IPS-11a (cell line): ENCODE measurements around the gene ERCC6.

Experiments
- H3K4me3 ChIP-seq: one replicate; pipeline ENCODE4 v1.5.1; 2013; ENCODE audit warnings: low read depth, low read length, control low read depth

Gene ERCC6

GRCh38 chr10:49512121-49512809 is 26.7 kb downstream of the ERCC6 start:
- H3K4me3 ChIP-seq: no peak overlapping the region

GRCh38 chr10:49509771-49510303 is 29.1 kb downstream of the ERCC6 start:
- no peak overlapping the region for H3K4me3 ChIP-seq

GRCh38 chr10:49508654-49509053 is 30.3 kb downstream of the ERCC6 start:
- no peak overlapping the region for H3K4me3 ChIP-seq

GRCh38 chr10:49508249-49508648 is 30.7 kb downstream of the ERCC6 start:
- H3K4me3 ChIP-seq: no peak overlapping the region

- no peak overlapping the region for H3K4me3 ChIP-seq
These were observed 33.3 kb downstream of the ERCC6 start for GRCh38 chr10:49505589-49505988.

GRCh38 chr10:49505076-49505475 is 33.8 kb downstream of the ERCC6 start:
- H3K4me3 ChIP-seq: no peak overlapping the region

GRCh38 chr10:49504528-49504927 is 34.4 kb downstream of the ERCC6 start:
- H3K4me3 ChIP-seq: no peak overlapping the region

- H3K4me3 ChIP-seq: no peak overlapping the region
These were observed 36.6 kb downstream of the ERCC6 start for GRCh38 chr10:49502358-49502757.

- no peak overlapping the region for H3K4me3 ChIP-seq
These were observed 38.5 kb downstream of the ERCC6 start for GRCh38 chr10:49500412-49500811.

- H3K4me3 ChIP-seq: no peak overlapping the region
These were observed 39.5 kb downstream of the ERCC6 start for GRCh38 chr10:49499305-49499851.

- H3K4me3 ChIP-seq: no peak overlapping the region
These were observed 40.5 kb downstream of the ERCC6 start for GRCh38 chr10:49498425-49498824.

- no peak overlapping the region for H3K4me3 ChIP-seq
These were observed 41.6 kb downstream of the ERCC6 start for GRCh38 chr10:49497358-49497757.

GRCh38 chr10:49488056-49488717 is 50.7 kb downstream of the ERCC6 start:
- H3K4me3 ChIP-seq: no peak overlapping the region

GRCh38 chr10:49486738-49487137 is 52.2 kb downstream of the ERCC6 start:
- H3K4me3 ChIP-seq: no peak overlapping the region

GRCh38 chr10:49486009-49486408 is 52.9 kb downstream of the ERCC6 start:
- no peak overlapping the region for H3K4me3 ChIP-seq

GRCh38 chr10:49484486-49485235 is 54.3 kb downstream of the ERCC6 start:
- no peak overlapping the region for H3K4me3 ChIP-seq

GRCh38 chr10:49478819-49479218 is 60.1 kb downstream of the ERCC6 start:
- H3K4me3 ChIP-seq: no peak overlapping the region

GRCh38 chr10:49474901-49475300 is 64.0 kb downstream of the ERCC6 start:
- no peak overlapping the region for H3K4me3 ChIP-seq

GRCh38 chr10:49471532-49471931 is 67.4 kb downstream of the ERCC6 start:
- no peak overlapping the region for H3K4me3 ChIP-seq

GRCh38 chr10:49465736-49466135 is 73.2 kb downstream of the ERCC6 start:
- H3K4me3 ChIP-seq: no peak overlapping the region
